ENCODE results near the gene LMO1.

Gene LMO1

DNA sequence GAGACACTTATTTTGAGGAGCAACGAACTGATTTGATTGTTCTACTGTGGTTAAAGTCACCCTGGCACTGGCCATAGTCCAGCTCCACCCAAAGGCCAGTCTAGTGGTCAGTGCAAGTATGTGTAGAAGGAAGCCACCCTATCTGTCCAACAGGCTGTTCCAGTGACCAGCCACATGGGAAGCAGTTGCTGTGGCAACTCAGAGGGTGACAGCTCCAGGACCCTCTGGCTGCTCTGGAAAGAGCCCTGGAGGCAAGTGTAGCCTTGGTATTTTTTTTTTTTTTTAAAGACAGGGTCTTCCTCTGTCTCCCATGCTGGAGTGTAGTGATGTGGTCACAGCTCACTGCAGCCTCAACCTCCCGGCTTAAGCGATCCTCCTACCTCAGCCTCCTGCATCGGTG, 27.8 kb downstream of the LMO1 start:
- no peaks in the 10 kb centered on the region for H3K36me3 ChIP-seq (ENCODE audit: insufficient read depth, insufficient read length, low read length)
- DNase-seq (ENCODE audit: low read depth, low spot score): no peak
- TF ChIP-seq SUZ12 (IDR thresholded peaks at IDR 0.05; ENCODE audit: extremely low read depth, insufficient read depth, insufficient read length) (no peak), YY1 (IDR thresholded peaks at IDR 0.05; ENCODE audit: insufficient read depth, insufficient read length) (no peak), ZNF274 (IDR thresholded peaks at IDR 0.05; ENCODE audit: low read depth, low read length) (no peak)
- no peak overlapping the region for H3K9ac ChIP-seq (ENCODE audit: insufficient read length, low read depth)
- H3K27me3 ChIP-seq (ENCODE audit: insufficient read depth, insufficient read length): no peaks in the 10 kb centered on the region
- peaks cover 8% of the 10 kb centered on the region for H3K4me1 ChIP-seq (ENCODE audit: insufficient read depth, insufficient read length)
- no peak overlapping the region for H3K4me3 ChIP-seq (ENCODE audit: insufficient read length, low read depth)
- no peaks in the 10 kb centered on the region for H3K9me3 ChIP-seq (ENCODE audit: insufficient read depth, low read length)

DNA sequence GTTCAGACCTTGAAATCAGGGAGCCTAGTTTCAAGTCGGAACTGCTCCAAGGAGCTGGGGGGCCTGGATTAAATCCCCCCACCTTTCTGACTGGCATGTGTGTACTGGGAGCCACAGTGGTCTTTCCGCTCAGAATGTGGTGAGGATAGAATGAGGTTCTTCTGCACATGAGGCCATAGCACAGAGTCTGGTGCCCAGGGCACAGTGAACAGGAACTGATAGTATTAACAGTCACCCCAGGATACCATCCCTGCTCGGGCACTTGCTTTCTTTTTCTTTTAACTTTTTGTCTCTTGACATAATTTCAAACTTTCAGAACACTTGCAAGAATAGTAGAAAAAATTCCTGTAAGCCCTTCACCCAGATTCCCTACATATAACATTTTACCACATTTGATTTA, 28.8 kb downstream of the LMO1 start:
- Histone ChIP-seq H3K36me3 (ENCODE audit: insufficient read depth, insufficient read length, low read length) (no peaks in the 10 kb centered on the region), H3K4me1 (ENCODE audit: insufficient read depth, insufficient read length) (peaks cover 13% of the 10 kb centered on the region), H3K9me3 (ENCODE audit: insufficient read depth, low read length) (no peaks in the 10 kb centered on the region), H3K9ac (ENCODE audit: insufficient read length, low read depth) (no peak overlapping the region), H3K27me3 (ENCODE audit: insufficient read depth, insufficient read length) (no peaks in the 10 kb centered on the region), H3K4me3 (ENCODE audit: insufficient read length, low read depth) (no peak overlapping the region)
- TF ChIP-seq YY1 (IDR thresholded peaks at IDR 0.05; ENCODE audit: insufficient read depth, insufficient read length): no peak
- no peak for TF ChIP-seq SUZ12 (IDR thresholded peaks at IDR 0.05; ENCODE audit: extremely low read depth, insufficient read depth, insufficient read length)
- TF ChIP-seq ZNF274 (IDR thresholded peaks at IDR 0.05; ENCODE audit: low read depth, low read length): no peak
- DNase-seq (ENCODE audit: low read depth, low spot score): no peak

DNA sequence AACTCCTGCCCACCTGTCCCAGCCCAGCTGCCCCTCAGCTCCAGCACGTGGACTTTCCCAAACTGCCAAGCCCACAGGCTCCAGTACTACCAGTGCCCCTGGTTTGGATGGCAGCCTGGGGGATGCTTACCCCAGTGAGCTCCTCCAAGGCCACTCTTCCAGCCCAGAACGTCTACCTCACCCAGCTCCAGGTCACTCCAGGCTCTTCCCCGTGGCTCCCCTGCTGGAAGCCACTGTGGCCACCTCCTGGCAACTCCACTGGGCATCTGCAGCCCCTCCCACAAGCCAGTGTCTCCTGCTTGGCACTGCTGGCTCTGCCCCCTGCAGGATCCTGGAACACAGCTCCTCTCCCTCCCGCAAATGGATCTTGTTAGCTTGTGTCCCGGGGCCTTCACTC, 29.3 kb downstream of the LMO1 start:
- no peak overlapping the region for H3K9ac ChIP-seq (ENCODE audit: insufficient read length, low read depth)
- no peak overlapping the region for H3K4me3 ChIP-seq (ENCODE audit: insufficient read length, low read depth)
- no peak for DNase-seq (ENCODE audit: low read depth, low spot score)
- no peak for TF ChIP-seq ZNF274 (IDR thresholded peaks at IDR 0.05; ENCODE audit: low read depth, low read length)
- TF ChIP-seq SUZ12 (IDR thresholded peaks at IDR 0.05; ENCODE audit: extremely low read depth, insufficient read depth, insufficient read length): no peak
- no peak for TF ChIP-seq YY1 (IDR thresholded peaks at IDR 0.05; ENCODE audit: insufficient read depth, insufficient read length)
- peaks cover 11% of the 10 kb centered on the region for H3K4me1 ChIP-seq (ENCODE audit: insufficient read depth, insufficient read length)
- H3K27me3 ChIP-seq (ENCODE audit: insufficient read depth, insufficient read length): no peaks in the 10 kb centered on the region
- no peaks in the 10 kb centered on the region for H3K36me3 ChIP-seq (ENCODE audit: insufficient read depth, insufficient read length, low read length)
- H3K9me3 ChIP-seq (ENCODE audit: insufficient read depth, low read length): no peaks in the 10 kb centered on the region

- no peak overlapping the region for H3K9ac ChIP-seq (ENCODE audit: insufficient read length, low read depth)
- no peaks in the 10 kb centered on the region for H3K27me3 ChIP-seq (ENCODE audit: insufficient read depth, insufficient read length)
- H3K9me3 ChIP-seq (ENCODE audit: insufficient read depth, low read length): no peaks in the 10 kb centered on the region
- H3K36me3 ChIP-seq (ENCODE audit: insufficient read depth, insufficient read length, low read length): no peaks in the 10 kb centered on the region
- DNase-seq (ENCODE audit: low read depth, low spot score): no peak
- TF ChIP-seq ZNF274 (IDR thresholded peaks at IDR 0.05; ENCODE audit: low read depth, low read length) (no peak), SUZ12 (IDR thresholded peaks at IDR 0.05; ENCODE audit: extremely low read depth, insufficient read depth, insufficient read length) (no peak), YY1 (IDR thresholded peaks at IDR 0.05; ENCODE audit: insufficient read depth, insufficient read length) (no peak)
- H3K4me1 ChIP-seq (ENCODE audit: insufficient read depth, insufficient read length): peaks cover 11% of the 10 kb centered on the region
- no peak overlapping the region for H3K4me3 ChIP-seq (ENCODE audit: insufficient read length, low read depth)
Measured at GRCh38 chr11:8233691-8234424, 29.8 kb downstream of the LMO1 start.

DNA sequence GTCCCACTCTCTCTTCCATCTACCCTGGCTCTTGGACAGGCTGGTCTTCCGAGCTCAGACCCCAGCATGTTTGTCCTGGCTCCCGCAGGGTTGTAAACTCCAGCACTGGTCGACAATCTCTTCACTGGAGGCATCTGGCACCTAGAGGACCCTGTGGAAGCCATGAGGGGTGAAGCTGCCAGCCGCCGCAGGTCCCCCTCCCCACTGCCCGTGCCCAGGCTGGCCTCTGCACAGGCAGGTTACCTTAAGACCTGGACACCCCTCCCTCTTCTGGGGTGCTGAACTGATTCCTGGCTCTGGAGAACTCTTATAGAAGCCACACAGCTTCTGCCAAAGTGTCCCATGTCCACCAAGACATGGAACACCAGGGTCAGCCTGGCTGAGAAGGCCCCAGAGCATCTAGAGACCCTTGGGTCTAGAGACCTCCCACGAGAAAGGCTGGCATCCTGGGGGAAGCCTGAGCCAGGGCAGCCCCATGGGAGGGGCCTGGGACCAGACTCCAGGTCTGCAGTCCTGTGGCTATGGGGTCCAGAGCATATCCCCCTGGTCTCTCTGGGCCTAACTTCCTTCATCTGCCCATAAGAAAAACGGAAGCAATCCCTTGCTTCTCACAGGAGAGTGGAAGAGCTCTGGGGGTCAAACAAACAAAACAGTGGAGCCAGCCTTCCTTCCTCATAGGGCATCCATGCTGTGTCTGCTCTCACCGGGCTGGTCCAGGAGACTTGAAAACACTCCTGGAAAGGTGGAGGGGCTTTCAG, 30.6 kb downstream of the LMO1 start:
- TF ChIP-seq ZNF274 (IDR thresholded peaks at IDR 0.05; ENCODE audit: low read depth, low read length): no peak
- no peak for TF ChIP-seq YY1 (IDR thresholded peaks at IDR 0.05; ENCODE audit: insufficient read depth, insufficient read length)
- TF ChIP-seq SUZ12 (IDR thresholded peaks at IDR 0.05; ENCODE audit: extremely low read depth, insufficient read depth, insufficient read length): no peak
- Histone ChIP-seq H3K4me1 (ENCODE audit: insufficient read depth, insufficient read length) (peaks cover 16% of the 10 kb centered on the region), H3K4me3 (ENCODE audit: insufficient read length, low read depth) (no peak overlapping the region), H3K36me3 (ENCODE audit: insufficient read depth, insufficient read length, low read length) (no peaks in the 10 kb centered on the region), H3K9ac (ENCODE audit: insufficient read length, low read depth) (no peak overlapping the region), H3K9me3 (ENCODE audit: insufficient read depth, low read length) (no peaks in the 10 kb centered on the region), H3K27me3 (ENCODE audit: insufficient read depth, insufficient read length) (no peaks in the 10 kb centered on the region)
- no peak for DNase-seq (ENCODE audit: low read depth, low spot score)

GRCh38 chr11:8232414-8232813, 31.3 kb downstream of the LMO1 start:
- no peaks in the 10 kb centered on the region for H3K27me3 ChIP-seq (ENCODE audit: insufficient read depth, insufficient read length)
- no peak overlapping the region for H3K9ac ChIP-seq (ENCODE audit: insufficient read length, low read depth)
- no peak overlapping the region for H3K4me3 ChIP-seq (ENCODE audit: insufficient read length, low read depth)
- TF ChIP-seq ZNF274 (IDR thresholded peaks at IDR 0.05; ENCODE audit: low read depth, low read length): no peak
- no peaks in the 10 kb centered on the region for H3K36me3 ChIP-seq (ENCODE audit: insufficient read depth, insufficient read length, low read length)
- peaks cover 18% of the 10 kb centered on the region for H3K4me1 ChIP-seq (ENCODE audit: insufficient read depth, insufficient read length)
- H3K9me3 ChIP-seq (ENCODE audit: insufficient read depth, low read length): no peaks in the 10 kb centered on the region
- DNase-seq (ENCODE audit: low read depth, low spot score): no peak

DNA sequence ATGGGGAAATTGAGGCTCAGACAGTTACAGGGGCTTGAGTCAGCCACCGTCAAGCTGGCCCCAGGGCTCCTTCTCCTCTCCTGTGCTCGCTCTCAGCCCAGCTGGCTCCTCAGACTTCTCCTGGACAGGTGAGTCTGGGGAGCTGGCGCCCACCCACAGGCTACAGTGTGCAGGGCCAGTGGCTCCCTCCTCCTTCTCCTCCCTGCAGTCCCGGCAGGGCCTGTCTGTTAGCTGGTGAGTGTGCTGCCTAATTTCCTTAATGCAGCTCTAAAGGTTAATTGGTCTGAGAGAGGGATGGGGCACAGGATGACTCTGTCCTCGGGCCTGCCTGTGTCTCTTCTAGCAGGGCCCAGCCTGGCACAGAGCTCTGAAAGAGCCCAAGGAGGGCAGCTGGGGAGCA, 31.7 kb downstream of the LMO1 start:
- TF ChIP-seq YY1 (IDR thresholded peaks at IDR 0.05; ENCODE audit: insufficient read depth, insufficient read length): no peak
- TF ChIP-seq ZNF274 (IDR thresholded peaks at IDR 0.05; ENCODE audit: low read depth, low read length): no peak
- no peak for TF ChIP-seq SUZ12 (IDR thresholded peaks at IDR 0.05; ENCODE audit: extremely low read depth, insufficient read depth, insufficient read length)
- DNase-seq (ENCODE audit: low read depth, low spot score): no peak

More for the DNA sequence above, 31.7 kb downstream of the LMO1 start:
- Histone ChIP-seq H3K36me3 (ENCODE audit: insufficient read depth, insufficient read length, low read length) (no peaks in the 10 kb centered on the region), H3K9me3 (ENCODE audit: insufficient read depth, low read length) (no peaks in the 10 kb centered on the region), H3K4me1 (ENCODE audit: insufficient read depth, insufficient read length) (peaks cover 19% of the 10 kb centered on the region), H3K27me3 (ENCODE audit: insufficient read depth, insufficient read length) (no peaks in the 10 kb centered on the region), H3K9ac (ENCODE audit: insufficient read length, low read depth) (no peak overlapping the region), H3K4me3 (ENCODE audit: insufficient read length, low read depth) (no peak overlapping the region)

All from NT2/D1 (cell line).